HepG2 (cell line): Measurements from ENCODE around the gene IBTK. TPM values are rescaled to one million over a fixed set of nuclear protein-coding genes. Genes with fewer than 3 reads are reported as not detected.

Experiments used
- ATAC-seq: fragments of 200-7000 bp; cut with Tn5 transposase; 3 replicates; pipeline ENCODE4 v1.9.1; 2020; ENCODE audit warnings: mild to moderate bottlenecking, moderate library complexity
- BruUV-seq: library from RNA; stranded (reverse); fragments of 400-500 nt; replicated peaks from 2 replicates; lab custom pipeline; 2021; lab: Mats Ljungman, UMichigan
- CTCF ChIA-PET: fragments of 300-600 bp; formaldehyde crosslinking; extraction: SDS; loops from one replicate; lab custom pipeline; 2021; ENCODE audit warnings: low total read pairs, inconsistent platforms, low intra/inter-chr PET ratio; lab: Yijun Ruan, JAX
- POLR2A ChIA-PET: fragments of 350-600 bp; sonication (Branson Sonifier 250); formaldehyde crosslinking; loops from one replicate; lab custom pipeline; 2020; ENCODE audit warnings: antibody characterized with exemption, inconsistent platforms; lab: Yijun Ruan, JAX
- DNase-seq: peaks from one replicate; pipeline ENCODE4 v3.0.0-alpha.2; 2015; ENCODE audit warnings: low spot score
- FAIRE-seq: peaks from 3 replicates; lab custom pipeline; 2011; peaks lifted over from hg19 to GRCh38; lab: Jason Lieb, UNC
- H2AFZ ChIP-seq: one replicate; pipeline ENCODE4 v1.6.1; 2011; ENCODE audit warnings: low read length, inconsistent platforms
- H3K27ac ChIP-seq: fragments of 300-600 bp; 3 replicates; pipeline ENCODE4 v1.8.0; 2011; ENCODE audit warnings: mixed run types, mild to moderate bottlenecking, mixed read lengths, low read length, inconsistent platforms; ENCODE audit not compliant: insufficient read depth; ENCODE audit errors: extremely low read length
- H3K27me3 ChIP-seq, 2 experiments: fragments of 200-600 bp in 1 of 2; 2 replicates in 1 of 2; 3 replicates in 1 of 2; pipeline versions ENCODE4 v1.6.0 to v1.8.0; 2011; ENCODE audit warnings: low read length in 2 of 2, mild to moderate bottlenecking in 2 of 2, moderate library complexity in 2 of 2, inconsistent platforms in 1 of 2; ENCODE audit not compliant: insufficient read depth in 2 of 2, control insufficient read depth in 1 of 2
- H3K36me3 ChIP-seq, 2 experiments: fragments of 200-600 bp in 1 of 2; replicated peaks in 1 of 2; 2 replicates in 1 of 2; 3 replicates in 1 of 2; pipeline versions ENCODE4 v1.5.1 to v1.8.0; 2011; ENCODE audit warnings: low read length in 2 of 2, inconsistent platforms in 1 of 2; ENCODE audit not compliant: insufficient read depth in 2 of 2, control insufficient read depth in 1 of 2
- H3K4me1 ChIP-seq: 2 replicates; pipeline ENCODE4 v1.5.1; 2012; ENCODE audit warnings: low read length, inconsistent platforms; ENCODE audit not compliant: insufficient read depth
- H3K4me2 ChIP-seq: 2 replicates; pipeline ENCODE4 v1.6.0; 2011; ENCODE audit warnings: low read depth, low read length, inconsistent platforms
- H3K4me3 ChIP-seq, 3 experiments: fragments of 200-600 bp in 1 of 3; sonication (generic), shearing (Covaris generic) in 1 of 3; replicated peaks in 1 of 3; 2 replicates each; pipeline ENCODE4 v1.5.1; 2011 to 2016; ENCODE audit warnings: low read length in 3 of 3, inconsistent platforms in 2 of 3, low read depth in 2 of 3, mild to moderate bottlenecking in 2 of 3, control low read depth in 1 of 3, mixed read lengths in 1 of 3; ENCODE audit not compliant: insufficient read depth in 1 of 3
- H3K79me2 ChIP-seq: one replicate; pipeline ENCODE4 v1.6.1; 2011; ENCODE audit warnings: low read length, inconsistent platforms; ENCODE audit not compliant: insufficient read depth
- H3K9ac ChIP-seq: 2 replicates; pipeline ENCODE4 v1.6.0; 2011; ENCODE audit warnings: mild to moderate bottlenecking, low read depth, low read length, inconsistent platforms; ENCODE audit not compliant: insufficient read depth
- H3K9me3 ChIP-seq: 2 replicates; pipeline ENCODE4 v1.5.1; 2012; ENCODE audit warnings: mild to moderate bottlenecking, low read length
- H4K20me1 ChIP-seq: 2 replicates; pipeline ENCODE4 v1.6.0; 2011; ENCODE audit warnings: inconsistent platforms, mild to moderate bottlenecking, low read length, moderate library complexity; ENCODE audit not compliant: insufficient read depth
- ATF6 ChIP-seq: sonication (generic); formaldehyde crosslinking; conservative IDR thresholded peaks from 2 replicates; pipeline ENCODE4 v1.4.0; 2020; ENCODE audit warnings: missing genetic modification reagents
- CREB1 ChIP-seq, 2 experiments: fragments of 450-650 bp in 1 of 2; IDR thresholded peaks; 2 replicates each; pipeline ENCODE4 v1.6.1; 2016 to 2017; ENCODE audit warnings: control low read depth in 1 of 2, mild to moderate bottlenecking in 1 of 2, missing compliant biosample characterization in 1 of 2, missing genetic modification characterization in 1 of 2
- FOXJ3 ChIP-seq: sonication (generic); formaldehyde crosslinking; IDR thresholded peaks from 2 replicates; pipeline ENCODE4 v1.4.0; 2020; ENCODE audit warnings: missing genetic modification reagents, mild to moderate bottlenecking, borderline replicate concordance
- FOXO1 ChIP-seq: sonication (generic); formaldehyde crosslinking; IDR thresholded peaks from 2 replicates; pipeline ENCODE4 v1.4.0; 2020; ENCODE audit warnings: missing genetic modification reagents
- KLF16 ChIP-seq, 2 experiments: sonication (generic) in 1 of 2; formaldehyde crosslinking in 1 of 2; IDR thresholded peaks; 2 replicates each; pipeline versions ENCODE4 v1.6.1 to v1.8.0; 2016 to 2023; ENCODE audit warnings: missing genetic modification reagents in 2 of 2, missing compliant biosample characterization in 1 of 2
- MZF1 ChIP-seq: sonication (generic); formaldehyde crosslinking; IDR thresholded peaks from 2 replicates; pipeline ENCODE4 v1.8.1; 2023; ENCODE audit warnings: mild to moderate bottlenecking, missing genetic modification reagents, borderline replicate concordance
- NR2F2 ChIP-seq: IDR thresholded peaks from 2 replicates; pipeline ENCODE4 v1.6.1; 2012; ENCODE audit warnings: low read depth, inconsistent platforms, borderline replicate concordance
- RCOR2 ChIP-seq: IDR thresholded peaks from 2 replicates; pipeline ENCODE4 v1.6.1; 2016; ENCODE audit warnings: missing biosample characterization, missing genetic modification reagents
- SNRNP70 ChIP-seq: fragments of 200-400 bp; formaldehyde crosslinking; IDR thresholded peaks from 2 replicates; pipeline ENCODE4 v1.6.1; 2017; ENCODE audit warnings: mild to moderate bottlenecking, low read depth, low read length, moderate library complexity
- ZNF225 ChIP-seq: sonication (generic); formaldehyde crosslinking; IDR thresholded peaks from 2 replicates; pipeline ENCODE4 v1.4.0; 2020; ENCODE audit warnings: mild to moderate bottlenecking, missing genetic modification reagents
- ZNF260 ChIP-seq: sonication (generic); formaldehyde crosslinking; IDR thresholded peaks from 2 replicates; pipeline ENCODE4 v1.4.0; 2020; ENCODE audit warnings: missing genetic modification reagents, low read depth, mild to moderate bottlenecking, borderline replicate concordance
- ZNF367 ChIP-seq: sonication (generic); formaldehyde crosslinking; IDR thresholded peaks from 2 replicates; pipeline ENCODE4 v1.4.0; 2020; ENCODE audit warnings: missing genetic modification reagents, borderline replicate concordance
- ZNF549 ChIP-seq: sonication (generic); formaldehyde crosslinking; IDR thresholded peaks from 2 replicates; pipeline ENCODE4 v1.5.0; 2020; ENCODE audit warnings: missing genetic modification reagents
- ZNF557 ChIP-seq: sonication (generic); formaldehyde crosslinking; IDR thresholded peaks from 2 replicates; pipeline ENCODE4 v1.4.0; 2020; ENCODE audit warnings: missing genetic modification reagents
- ZNF576 ChIP-seq: sonication (generic); formaldehyde crosslinking; IDR thresholded peaks from 2 replicates; pipeline ENCODE4 v1.4.0; 2020; ENCODE audit warnings: mild to moderate bottlenecking, missing genetic modification reagents
- ZNF83 ChIP-seq: sonication (generic); formaldehyde crosslinking; IDR thresholded peaks from 2 replicates; pipeline ENCODE4 v1.4.0; 2020; ENCODE audit warnings: missing genetic modification reagents, mild to moderate bottlenecking, borderline replicate concordance
- ZNF841 ChIP-seq: sonication (generic); formaldehyde crosslinking; IDR thresholded peaks from 2 replicates; pipeline ENCODE4 v1.8.1; 2023; ENCODE audit warnings: missing genetic modification reagents, borderline replicate concordance
- WGBS: methylation state at CpG from one replicate; pipeline ENCODE4 v1.1.6; 2017; ENCODE audit warnings: low lambda C conversion rate; 5-methylcytosine and 5-hydroxymethylcytosine counted together
- in situ Hi-C: cut with HindIII; loops from 2 replicates; pipeline ENCODE4 v1.10.0; 2017; ENCODE audit warnings: low pct_unique_long_range_greater_than_20kb; ENCODE audit not compliant: extremely low pct_ligation_motif_present
- intact Hi-C: fragments of 100-400 bp; cut with micrococcal nuclease; formaldehyde crosslinking; loops from one replicate; pipeline ENCODE4 v1.10.0; 2022; ENCODE audit not compliant: unreplicated experiment
- polyA plus RNA-seq, 8 experiments: library from polyadenylated mRNA; depleted of rRNA in 3 of 8; stranded (reverse) in 7 of 8; unstranded in 1 of 8; fragments of >200 nt; fragmentation: Illumina TruSeq in 4 of 8; extraction: Trizol in 4 of 8; gene quantifications; 2 replicates each; pipeline versions ENCODE4 v1.2.1 to v1.2.3, GENCODE V29; 2011 to 2016; ENCODE audit warnings: low read depth in 4 of 8, missing spikeins in 1 of 8, mixed read lengths in 1 of 8; ENCODE audit not compliant: insufficient read depth in 1 of 8
- total RNA-seq, 5 experiments: library from RNA; depleted of rRNA; stranded (reverse); fragments of >200 nt; fragmentation: Illumina TruSeq; extraction: Trizol; gene quantifications; 2 replicates each; pipeline ENCODE4 v1.2.3, GENCODE V29; 2016; ENCODE audit warnings: low read depth in 1 of 5
- TF ChIP-seq, protein P1 (sequence below): sonication (generic); formaldehyde crosslinking; IDR thresholded peaks from 2 replicates; pipeline ENCODE4 v1.5.0; 2020; ENCODE audit warnings: missing genetic modification reagents

Gene IBTK
- total and polyA plus RNA-seq, 2 of the 13 experiments (the other 11 are each of a cell fraction or from before 2014, with no cell fraction given) = 23.8 to 60.0 TPM

DNA sequence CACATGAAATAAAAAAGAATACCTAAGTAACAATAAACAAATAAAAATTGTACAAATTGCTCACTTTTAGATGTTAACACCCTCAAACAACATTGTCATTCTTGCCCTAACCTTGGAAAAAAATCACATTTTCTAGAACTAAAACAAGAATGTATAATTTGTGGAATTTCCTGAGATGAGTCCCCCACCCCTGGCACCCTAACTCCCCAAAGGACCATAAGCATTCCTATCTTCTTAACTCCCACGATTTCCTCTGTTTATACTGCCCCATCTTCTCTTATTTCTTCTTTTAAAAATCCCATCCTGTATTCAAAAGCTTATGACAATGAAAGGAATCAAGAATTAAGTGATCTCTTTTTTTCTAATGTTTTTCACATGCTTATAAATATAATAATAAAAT, 70.9 kb downstream of the IBTK start:
- no peak overlapping the region for H3K27ac ChIP-seq
- no peak overlapping the region for H3K9ac ChIP-seq
- CTCF ChIA-PET = no interaction called here
- WGBS = 98% methylated on average over 1 of the region's 1 CpG
- no peak overlapping the region for H2AFZ ChIP-seq
- in situ Hi-C loops = no loop called here
- intact Hi-C loops = loop anchor here (5.0 to 10.0 kb wide), 4 partner anchors 94 to 424 kb away; partner anchors contain the start of gene TENT5A
- H3K9me3 ChIP-seq = no peaks in the 10 kb centered on the region
- peaks cover 4 to 66% of the 10 kb centered on the region in 2 experiments; a peak in 4 of 5 replicates for H3K36me3 ChIP-seq
- H3K4me1 ChIP-seq = no peaks in the 10 kb centered on the region
- TF ChIP-seq KLF16 (CRISPR knock-in tag; IDR thresholded peaks at IDR 0.05) (no peak), CREB1 (IDR thresholded peaks at IDR 0.05) (no peak), CREB1 (CRISPR knock-in tag; IDR thresholded peaks at IDR 0.05) (no peak), ZNF841 (no peak), ZNF549 (CRISPR knock-in tag) (no peak), ZNF367 (CRISPR knock-in tag) (no peak), ATF6 (CRISPR knock-in tag) (no peak), FOXJ3 (no peak), ZNF576 (no peak), ZNF225 (CRISPR knock-in tag) (no peak), SNRNP70 (no peak), MZF1 (CRISPR knock-in tag) (no peak), FOXO1 (no peak), ZNF260 (no peak), NR2F2 (no peak), RCOR2 (no peak), ZNF557 (CRISPR knock-in tag) (no peak), ZNF83 (no peak)
- TF ChIP-seq, protein P1, sequence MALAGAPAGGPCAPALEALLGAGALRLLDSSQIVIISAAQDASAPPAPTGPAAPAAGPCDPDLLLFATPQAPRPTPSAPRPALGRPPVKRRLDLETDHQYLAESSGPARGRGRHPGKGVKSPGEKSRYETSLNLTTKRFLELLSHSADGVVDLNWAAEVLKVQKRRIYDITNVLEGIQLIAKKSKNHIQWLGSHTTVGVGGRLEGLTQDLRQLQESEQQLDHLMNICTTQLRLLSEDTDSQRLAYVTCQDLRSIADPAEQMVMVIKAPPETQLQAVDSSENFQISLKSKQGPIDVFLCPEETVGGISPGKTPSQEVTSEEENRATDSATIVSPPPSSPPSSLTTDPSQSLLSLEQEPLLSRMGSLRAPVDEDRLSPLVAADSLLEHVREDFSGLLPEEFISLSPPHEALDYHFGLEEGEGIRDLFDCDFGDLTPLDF (CRISPR knock-in tag) = no peak
- TF ChIP-seq, all 625 proteins: peak for 0
- no TSS peak for BruUV-seq
- POLR2A ChIA-PET = no interaction called here
- Histone ChIP-seq H3K27me3 (no peaks in the 10 kb centered on the region), H3K79me2 (no peaks in the 10 kb centered on the region), H3K4me2 (no peak overlapping the region), H3K4me3 (no peak overlapping the region), H4K20me1 (no peaks in the 10 kb centered on the region)
- DNase-seq (no peak), ATAC-seq (no peak), FAIRE-seq (no peak)
